WI38 (cell line): ENCODE measurements around the gene ARHGEF18.
"Not testable (repeated sequence)": the region's sequence is repeated elsewhere in the genome, so short reads cannot be mapped to it uniquely, and the experiment has no call there.

Experiments used
- H3K4me3 ChIP-seq: 2 replicates; pipeline ENCODE4 v1.5.1; 2011; ENCODE audit warnings: low read depth, mild to moderate bottlenecking, control low read depth, low read length
- CTCF ChIP-seq: IDR thresholded peaks from 2 replicates; pipeline ENCODE4 v1.5.1; 2012; ENCODE audit warnings: low read depth, mild to moderate bottlenecking, control low read depth, low read length

Gene ARHGEF18

GRCh38 chr19:7348587-7349230 is at the start of gene ARHGEF18:
Gene ARHGEF18, plus strand, starts transcription at chr19:7348937. Its CDS starts 13,954 bp downstream, at chr19:7362891.
- H3K4me3 ChIP-seq = no peak within 1 kb of the TSS
- TF ChIP-seq CTCF = no peak

GRCh38 chr19:7301525-7301924 is 47.2 kb upstream of the ARHGEF18 start:
- no peak overlapping the region for H3K4me3 ChIP-seq
- TF ChIP-seq CTCF = no peak

GRCh38 chr19:7303470-7303869 is 45.3 kb upstream of the ARHGEF18 start:
- no peak for TF ChIP-seq CTCF
- H3K4me3 ChIP-seq = no peak overlapping the region

GRCh38 chr19:7304200-7304599 is 44.5 kb upstream of the ARHGEF18 start:
- no peak for TF ChIP-seq CTCF
- no peak overlapping the region for H3K4me3 ChIP-seq

GRCh38 chr19:7307590-7308218 is 41.0 kb upstream of the ARHGEF18 start:
- TF ChIP-seq CTCF = no peak
- H3K4me3 ChIP-seq = no peak overlapping the region

- H3K4me3 ChIP-seq = not testable (repeated sequence)
Measured at GRCh38 chr19:7308327-7308726, 40.4 kb upstream of the ARHGEF18 start.

- TF ChIP-seq CTCF = no peak
- no peak overlapping the region for H3K4me3 ChIP-seq
Measured at GRCh38 chr19:7311911-7312310, 36.8 kb upstream of the ARHGEF18 start.

GRCh38 chr19:7312816-7313215 is 35.9 kb upstream of the ARHGEF18 start:
- no peak for TF ChIP-seq CTCF

More at GRCh38 chr19:7312816-7313215, 35.9 kb upstream of the ARHGEF18 start:
- no peak overlapping the region for H3K4me3 ChIP-seq
